ENCODE data around the gene DAP.

- no peak for TF ChIP-seq POLR2A (IDR thresholded peaks at IDR 0.05)
- TF ChIP-seq CTCF (IDR thresholded peaks at IDR 0.05), result no peak
These were observed 81.6 kb downstream of the DAP start for GRCh38 chr5:10679336-10679988.
